Erythroblast (primary cell): ENCODE results near the gene ARHGDIA.

Source experiments
- GATA1 ChIP-seq: IDR thresholded peaks from 2 replicates; pipeline ENCODE4 v1.6.1; 2011; ENCODE audit warnings: low read depth, mild to moderate bottlenecking, control low read depth, low read length, moderate library complexity
- POLR2A ChIP-seq: IDR thresholded peaks from 2 replicates; pipeline ENCODE4 v1.6.1; 2011; ENCODE audit warnings: mild to moderate bottlenecking, low read length

DNA sequence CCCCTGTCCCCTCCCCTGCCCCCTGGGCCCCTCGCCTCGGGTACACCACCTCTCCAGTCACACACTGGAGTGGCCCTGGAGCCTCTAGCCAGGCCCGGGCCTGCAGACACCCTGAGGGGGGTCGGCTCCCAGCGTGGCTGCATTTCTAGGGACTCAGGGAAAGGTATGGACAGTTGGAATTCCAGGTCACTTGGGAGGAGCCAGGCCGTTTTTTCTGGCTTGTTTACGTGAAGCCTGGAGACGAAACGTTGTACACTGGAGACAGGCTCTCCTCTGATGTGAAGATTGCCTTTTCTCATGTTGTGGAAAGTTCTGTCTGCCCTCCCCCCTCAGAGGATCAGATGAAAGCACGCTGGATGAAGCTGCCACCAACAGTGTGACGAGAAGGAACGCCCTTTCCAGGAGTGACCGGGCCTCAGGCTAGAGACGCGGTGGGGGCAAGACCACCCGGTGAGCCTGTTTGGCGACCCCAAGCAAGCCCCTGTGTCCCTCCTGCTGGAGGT is 32.3 kb downstream of the ARHGDIA start:
- no peak for TF ChIP-seq GATA1
- TF ChIP-seq POLR2A = no peak
